ENCODE measurements around the gene KRT3. TPM values are rescaled to one million over a fixed set of nuclear protein-coding genes. Genes with fewer than 3 reads are reported as not detected.

KRT3 gene
- total RNA-seq, 2 donors from 2014 or later: not detected

GRCh38 chr12:52814710-52815155 is 18.8 kb upstream of the KRT3 start:
- Mint-ChIP-seq H3K27ac (no peak overlapping the region), H3K4me1 (ENCODE audit: low read depth) (peaks cover 11% of the 10 kb centered on the region), H3K9me3 (no peaks in the 10 kb centered on the region), H3K4me3 (no peak overlapping the region), H3K36me3 (ENCODE audit: insufficient read depth in 2 of 2) (no peaks in the 10 kb centered on the region), H3K27me3 (ENCODE audit: low read depth) (no peaks in the 10 kb centered on the region)
- DNase-seq (no peak), ATAC-seq (replicated peaks in 1 of 2) (no peak)

- Mint-ChIP-seq H3K36me3 (ENCODE audit: insufficient read depth in 2 of 2) (no peaks in the 10 kb centered on the region), H3K4me3 (no peak within 1 kb of the TSS), H3K27ac (no peak within 1 kb of the TSS), H3K4me1 (ENCODE audit: low read depth) (peaks cover 11% of the 10 kb centered on the region), H3K9me3 (no peaks in the 10 kb centered on the region), H3K27me3 (ENCODE audit: low read depth) (no peaks in the 10 kb centered on the region)
- no peak for ATAC-seq (replicated peaks in 1 of 2)
- no peak for DNase-seq
Measured at GRCh38 chr12:52813885-52814709, 18.2 kb upstream of the KRT3 start, which contains the start of gene KRT4. KRT4 (minus strand) TSS chr12:52814116; CDS start chr12:52814058, 58 bp downstream.

GRCh38 chr12:52813203-52813819 is 17.4 kb upstream of the KRT3 start:
- Mint-ChIP-seq H3K27ac (no peak overlapping the region), H3K4me1 (ENCODE audit: low read depth) (peaks cover 11% of the 10 kb centered on the region), H3K36me3 (ENCODE audit: insufficient read depth in 2 of 2) (no peaks in the 10 kb centered on the region), H3K27me3 (ENCODE audit: low read depth) (no peaks in the 10 kb centered on the region), H3K4me3 (no peak overlapping the region), H3K9me3 (no peaks in the 10 kb centered on the region)
- DNase-seq (no peak), ATAC-seq (replicated peaks in 1 of 2) (no peak)

- Mint-ChIP-seq H3K4me1 (ENCODE audit: low read depth) (peaks cover 6% of the 10 kb centered on the region), H3K27me3 (ENCODE audit: low read depth) (no peaks in the 10 kb centered on the region), H3K9me3 (no peaks in the 10 kb centered on the region), H3K27ac (no peak overlapping the region), H3K4me3 (no peak overlapping the region), H3K36me3 (ENCODE audit: insufficient read depth in 2 of 2) (no peaks in the 10 kb centered on the region)
- no peak for DNase-seq
- ATAC-seq (replicated peaks in 1 of 2): no peak
Measured at GRCh38 chr12:52812749-52813148, 16.8 kb upstream of the KRT3 start.

DNA sequence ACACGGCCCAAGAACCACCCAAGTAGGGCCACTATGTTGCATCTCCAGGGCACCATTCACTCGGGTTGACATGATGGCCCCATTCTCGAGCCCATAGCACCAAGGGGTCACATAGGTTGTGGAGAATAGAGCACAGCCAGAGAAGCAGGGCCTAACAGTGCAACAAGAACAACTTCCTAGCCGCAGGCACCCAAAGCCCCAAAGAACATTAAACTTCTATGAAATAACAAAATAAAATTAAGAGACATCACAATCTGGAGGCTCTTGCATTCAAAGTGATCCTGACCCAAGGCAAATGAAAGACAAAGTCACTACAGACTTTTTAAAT is 16.1 kb upstream of the KRT3 start:
- Mint-ChIP-seq H3K9me3 (no peaks in the 10 kb centered on the region), H3K4me1 (ENCODE audit: low read depth) (no peaks in the 10 kb centered on the region)

GRCh38 chr12:52811191-52812072 is 15.5 kb upstream of the KRT3 start:
- H3K27ac Mint-ChIP-seq: no peak overlapping the region
- H3K27me3 Mint-ChIP-seq (ENCODE audit: low read depth): no peaks in the 10 kb centered on the region
- no peak for DNase-seq
- no peaks in the 10 kb centered on the region for H3K9me3 Mint-ChIP-seq
- no peak for ATAC-seq (replicated peaks in 1 of 2)
- no peaks in the 10 kb centered on the region for H3K4me1 Mint-ChIP-seq (ENCODE audit: low read depth)
- no peak overlapping the region for H3K4me3 Mint-ChIP-seq
- H3K36me3 Mint-ChIP-seq (ENCODE audit: insufficient read depth in 2 of 2): no peaks in the 10 kb centered on the region

More for the DNA sequence above, 16.1 kb upstream of the KRT3 start:
- H3K4me3 Mint-ChIP-seq: no peak overlapping the region
- ATAC-seq (replicated peaks in 1 of 2) (no peak), DNase-seq (no peak)
- H3K27ac Mint-ChIP-seq: no peak overlapping the region
- no peaks in the 10 kb centered on the region for H3K36me3 Mint-ChIP-seq (ENCODE audit: insufficient read depth in 2 of 2)
- no peaks in the 10 kb centered on the region for H3K27me3 Mint-ChIP-seq (ENCODE audit: low read depth)

DNA sequence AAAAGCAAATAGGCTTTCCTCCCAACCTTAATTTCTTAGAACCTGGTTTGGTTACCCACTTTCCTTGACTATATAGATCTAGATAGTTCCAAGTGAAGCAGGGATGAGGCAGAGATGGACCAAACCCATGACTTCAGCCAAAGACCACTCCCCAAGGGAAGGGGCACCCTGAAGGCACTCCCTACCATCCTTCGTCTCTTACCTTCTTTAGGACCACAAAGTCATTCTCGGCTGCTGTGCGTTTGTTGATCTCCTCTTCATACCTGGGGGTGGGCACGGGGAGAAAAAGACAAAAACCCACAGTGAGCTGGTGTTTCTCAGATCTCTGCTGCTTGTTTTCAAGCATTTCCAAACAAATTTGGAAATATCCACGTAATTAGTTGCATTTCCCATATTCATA is 14.6 kb upstream of the KRT3 start:
- Mint-ChIP-seq H3K36me3 (ENCODE audit: insufficient read depth in 2 of 2) (no peaks in the 10 kb centered on the region), H3K9me3 (no peaks in the 10 kb centered on the region), H3K27ac (no peak overlapping the region), H3K4me1 (ENCODE audit: low read depth) (no peaks in the 10 kb centered on the region), H3K27me3 (ENCODE audit: low read depth) (no peaks in the 10 kb centered on the region), H3K4me3 (no peak overlapping the region)
- no peak for DNase-seq
- no peak for ATAC-seq (replicated peaks in 1 of 2)

- no peaks in the 10 kb centered on the region for H3K27me3 Mint-ChIP-seq (ENCODE audit: low read depth)
Measured at GRCh38 chr12:52809166-52809565, 13.2 kb upstream of the KRT3 start.

GRCh38 chr12:52808573-52809160 is 12.8 kb upstream of the KRT3 start:
- DNase-seq: no peak
- no peak for ATAC-seq (replicated peaks in 1 of 2)
- Mint-ChIP-seq H3K36me3 (ENCODE audit: insufficient read depth in 2 of 2) (no peaks in the 10 kb centered on the region), H3K27me3 (ENCODE audit: low read depth) (no peaks in the 10 kb centered on the region), H3K9me3 (no peaks in the 10 kb centered on the region), H3K27ac (no peak overlapping the region), H3K4me1 (ENCODE audit: low read depth) (no peaks in the 10 kb centered on the region), H3K4me3 (no peak overlapping the region)

More at GRCh38 chr12:52809166-52809565, 13.2 kb upstream of the KRT3 start:
- no peak for ATAC-seq (replicated peaks in 1 of 2)
- no peaks in the 10 kb centered on the region for H3K9me3 Mint-ChIP-seq
- no peak for DNase-seq
- H3K36me3 Mint-ChIP-seq (ENCODE audit: insufficient read depth in 2 of 2): no peaks in the 10 kb centered on the region
- H3K4me1 Mint-ChIP-seq (ENCODE audit: low read depth): no peaks in the 10 kb centered on the region
- H3K27ac Mint-ChIP-seq: no peak overlapping the region
- H3K4me3 Mint-ChIP-seq: no peak overlapping the region

DNA sequence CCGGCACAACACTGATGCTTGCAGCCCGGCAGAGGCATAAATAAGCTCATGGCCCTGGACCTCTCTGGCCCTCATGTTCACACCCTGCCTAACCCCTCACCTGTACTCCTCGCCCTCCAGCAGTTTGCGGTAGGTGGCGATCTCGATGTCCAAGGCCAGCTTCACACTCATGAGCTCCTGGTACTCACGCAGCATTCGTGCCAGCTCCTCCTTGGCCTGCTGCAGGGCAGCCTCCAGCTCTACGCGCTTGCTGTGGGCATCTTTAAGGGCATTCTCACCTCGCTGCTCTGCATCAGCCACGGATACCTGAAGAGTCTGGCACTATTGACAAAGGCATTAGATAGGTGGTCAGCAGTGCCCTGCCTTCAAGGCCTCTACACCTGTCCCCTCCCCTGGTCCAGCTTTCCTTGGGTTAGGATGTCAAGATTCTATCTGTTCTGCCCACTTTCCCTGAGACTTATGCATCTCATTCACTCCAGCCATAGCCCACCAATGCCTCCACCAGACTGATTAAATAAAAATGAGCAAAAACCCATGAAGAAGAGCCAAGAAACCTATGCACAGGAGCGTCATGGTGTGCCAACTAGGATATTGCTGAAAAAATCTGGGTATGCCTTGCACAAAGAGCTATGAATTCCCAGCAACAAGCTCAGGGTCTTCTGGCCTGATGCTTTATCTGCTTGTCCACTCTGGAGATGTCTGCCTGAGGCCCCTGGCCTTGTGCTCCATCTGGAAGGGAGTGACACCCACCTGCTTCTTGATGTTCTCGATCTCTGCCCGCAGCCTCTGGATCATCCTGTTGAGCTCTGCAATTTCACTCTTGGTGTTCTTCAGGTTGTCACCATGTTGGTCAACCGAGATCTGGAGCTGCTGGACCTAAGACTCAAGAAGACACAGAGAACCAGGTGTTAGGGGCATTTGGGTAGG is 11.9 kb upstream of the KRT3 start:
- Mint-ChIP-seq H3K4me3 (no peak overlapping the region), H3K27ac (no peak overlapping the region), H3K36me3 (ENCODE audit: insufficient read depth in 2 of 2) (no peaks in the 10 kb centered on the region), H3K27me3 (ENCODE audit: low read depth) (no peaks in the 10 kb centered on the region), H3K4me1 (ENCODE audit: low read depth) (no peaks in the 10 kb centered on the region), H3K9me3 (no peaks in the 10 kb centered on the region)
- DNase-seq: no peak
- no peak for ATAC-seq (replicated peaks in 1 of 2)

DNA sequence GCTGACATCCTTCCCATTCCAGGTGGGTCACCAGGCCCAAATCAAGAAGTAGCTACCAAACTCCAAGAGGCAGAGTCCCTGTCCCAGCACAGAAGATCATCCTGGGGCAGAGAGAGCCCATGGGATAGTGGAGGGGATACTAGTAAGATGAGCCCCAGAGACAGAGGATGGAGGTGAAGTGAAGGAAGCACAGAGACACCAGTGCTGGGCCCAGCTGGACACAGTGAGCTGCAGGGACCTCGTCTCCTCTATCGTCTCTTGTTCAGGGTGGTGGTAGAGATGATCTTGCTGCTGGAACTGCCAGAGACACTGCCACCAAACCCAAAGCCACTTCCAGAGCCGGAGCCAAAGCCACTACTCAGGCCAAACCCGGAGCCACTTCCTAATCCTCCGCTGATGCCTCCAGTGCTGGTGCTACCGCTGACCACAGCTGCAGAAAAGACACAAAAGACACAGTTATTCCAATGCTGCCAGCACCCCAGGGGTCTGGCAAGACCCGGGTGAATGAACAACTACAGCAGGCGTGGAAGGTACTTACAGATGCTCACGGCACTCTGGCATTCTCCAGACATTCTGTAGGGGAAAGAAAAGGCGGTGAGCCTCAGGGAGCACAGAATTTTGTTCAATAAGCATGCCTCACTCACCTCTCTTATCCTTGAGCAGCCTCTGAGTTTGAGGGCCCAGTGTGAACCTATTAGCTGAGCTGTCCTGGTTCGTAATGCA is 11.1 kb upstream of the KRT3 start:
- DNase-seq (no peak), ATAC-seq (replicated peaks in 1 of 2) (no peak)
- Mint-ChIP-seq H3K4me1 (ENCODE audit: low read depth) (no peaks in the 10 kb centered on the region), H3K4me3 (no peak overlapping the region), H3K27ac (no peak overlapping the region), H3K9me3 (no peaks in the 10 kb centered on the region), H3K27me3 (ENCODE audit: low read depth) (no peaks in the 10 kb centered on the region), H3K36me3 (ENCODE audit: insufficient read depth in 2 of 2) (no peaks in the 10 kb centered on the region)
